Ammon's horn (tissue), 1 donor: ENCODE results near the gene LGALS16.
"Not testable (repeated sequence)": the region's sequence is repeated elsewhere in the genome, so short reads cannot be mapped to it uniquely, and the experiment has no call there.

Source experiments
- DNase-seq: peaks from one replicate; pipeline ENCODE4 v3.0.0-alpha.2; 2016; ENCODE audit warnings: low spot score

LGALS16 gene

DNA sequence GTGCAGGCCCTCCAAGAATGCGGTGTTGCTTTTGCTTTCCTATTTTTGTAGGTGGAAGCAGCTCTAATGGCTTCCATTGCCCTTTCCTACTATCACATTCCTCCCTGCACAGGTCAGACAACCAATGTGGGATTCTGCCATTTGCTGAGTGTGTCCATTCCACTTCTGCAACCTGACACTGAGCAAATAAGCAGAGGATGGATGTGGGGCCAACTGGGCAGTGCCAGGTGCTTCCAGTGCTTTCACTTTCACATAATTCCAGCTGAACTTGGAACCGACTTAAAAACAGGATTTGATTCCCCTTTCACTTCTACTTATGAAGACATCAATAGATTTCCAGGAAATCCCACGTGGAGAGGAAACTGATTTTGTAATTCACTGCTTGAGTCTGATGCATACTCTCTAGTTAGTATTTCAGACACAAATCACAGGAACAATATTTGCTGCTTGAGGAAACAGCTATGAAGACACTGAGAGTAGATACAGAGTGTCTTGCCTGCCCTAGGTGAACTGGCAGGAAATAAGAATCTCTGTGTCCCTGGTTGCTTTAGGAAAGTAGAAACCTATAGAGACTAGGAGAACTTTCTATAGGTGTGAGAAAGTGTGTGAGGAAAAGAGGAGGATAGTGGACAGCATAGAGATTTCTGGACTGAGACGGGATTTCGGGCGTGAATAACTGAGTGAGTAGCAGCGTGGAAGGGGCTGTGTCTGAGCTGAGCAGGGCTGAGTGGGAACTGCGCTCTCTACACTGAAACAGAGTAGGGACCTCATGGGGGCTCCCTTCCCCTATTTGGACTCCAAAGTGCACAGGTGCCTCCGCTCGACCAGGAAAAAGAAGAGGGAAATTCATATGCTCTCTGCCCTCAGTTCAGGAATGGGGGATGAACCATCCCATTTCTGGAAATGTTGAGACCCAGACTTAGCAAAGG is 22.5 kb downstream of the LGALS16 start:
- no peak for DNase-seq

DNA sequence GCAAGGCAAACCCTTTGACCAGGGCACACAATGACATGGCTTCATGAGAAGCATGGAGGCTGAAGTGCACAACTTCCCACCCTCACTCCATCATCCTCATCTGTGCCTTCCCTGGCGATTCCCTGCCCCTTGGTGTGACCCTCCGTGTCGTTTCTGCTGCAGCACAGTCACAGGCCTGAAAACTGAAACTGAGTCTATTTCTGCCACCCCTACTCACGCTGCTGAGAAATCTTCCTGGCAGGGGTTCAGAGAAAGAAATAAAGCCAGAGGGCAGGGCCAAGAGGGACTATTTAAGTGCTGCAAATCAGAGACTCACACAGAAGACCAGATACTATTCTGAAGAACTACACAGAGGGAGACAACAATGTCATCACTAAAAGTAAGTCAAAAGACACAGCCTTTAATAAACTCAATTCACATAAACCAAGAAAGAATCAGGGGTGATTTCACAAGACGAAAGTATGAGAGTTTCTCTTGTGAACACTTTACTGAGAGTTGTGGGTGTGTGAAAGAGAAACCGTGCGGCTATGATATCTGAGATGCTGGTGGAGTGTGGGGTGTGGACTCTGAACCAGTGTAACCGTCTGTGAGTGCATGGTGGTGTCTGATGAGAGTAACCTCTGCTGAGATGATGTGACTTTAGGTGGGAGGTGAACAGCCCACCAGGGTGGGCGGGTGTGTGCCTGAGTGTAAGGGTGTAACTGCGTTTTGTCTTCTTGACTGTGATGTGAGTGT is 23.5 kb downstream of the LGALS16 start:
- DNase-seq = no peak

DNA sequence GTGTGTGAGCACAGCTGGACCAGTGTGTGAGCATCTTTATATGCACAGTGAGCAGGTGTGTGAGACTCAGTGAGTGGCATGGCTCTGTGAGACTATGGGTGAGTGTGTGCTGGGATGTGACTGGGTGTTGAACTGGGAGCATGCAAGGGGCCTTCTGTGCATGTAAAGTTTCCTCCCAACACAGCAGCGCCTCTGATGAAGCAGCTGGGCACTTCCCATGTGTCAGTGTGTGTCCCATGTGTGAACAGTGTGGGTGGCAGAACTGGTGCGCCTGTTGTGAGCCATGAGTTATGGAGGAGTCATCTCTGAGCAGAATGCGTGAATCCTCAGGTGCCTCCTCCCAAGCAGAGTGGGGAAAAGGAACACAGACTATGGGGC is 24.1 kb downstream of the LGALS16 start:
- DNase-seq = no peak

DNA sequence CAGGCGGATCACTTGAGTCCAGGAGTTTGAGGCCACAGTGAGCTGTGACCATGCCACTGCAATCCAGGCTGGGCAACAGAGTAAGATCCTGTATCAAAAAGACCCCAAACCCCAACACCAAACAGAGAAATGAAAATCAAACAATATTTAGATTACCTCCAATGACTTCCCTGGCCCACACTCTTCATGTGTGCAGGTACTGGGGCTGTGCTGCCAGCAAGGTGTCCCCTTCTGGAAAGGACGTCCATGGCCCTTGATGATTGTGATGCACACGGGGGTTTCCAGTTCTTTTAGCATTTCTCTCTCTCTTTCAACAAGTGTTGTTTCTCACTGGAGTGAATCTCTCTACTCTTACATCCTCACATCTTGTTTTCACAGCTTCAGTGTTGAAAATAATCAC is 24.9 kb downstream of the LGALS16 start:
- DNase-seq = no peak

DNA sequence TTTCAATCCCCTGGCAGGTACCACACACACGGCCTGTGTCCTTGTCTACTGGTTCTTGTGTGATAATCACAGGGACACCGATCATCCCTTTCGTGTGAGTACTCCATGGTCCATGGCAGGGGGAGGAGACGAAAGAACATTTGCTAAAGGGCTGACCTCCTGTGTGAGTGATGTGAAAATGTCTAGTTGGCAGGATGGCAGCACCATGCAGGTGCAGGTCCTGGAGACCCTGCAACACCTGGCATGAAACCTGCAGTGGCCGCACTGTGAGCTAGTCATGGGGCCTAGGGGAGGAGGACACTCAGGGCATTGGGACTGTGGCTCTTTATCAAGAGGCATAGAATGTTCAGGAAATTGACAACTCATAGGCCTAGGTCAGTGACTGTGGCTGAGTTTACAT is 25.7 kb downstream of the LGALS16 start:
- DNase-seq = no peak

DNA sequence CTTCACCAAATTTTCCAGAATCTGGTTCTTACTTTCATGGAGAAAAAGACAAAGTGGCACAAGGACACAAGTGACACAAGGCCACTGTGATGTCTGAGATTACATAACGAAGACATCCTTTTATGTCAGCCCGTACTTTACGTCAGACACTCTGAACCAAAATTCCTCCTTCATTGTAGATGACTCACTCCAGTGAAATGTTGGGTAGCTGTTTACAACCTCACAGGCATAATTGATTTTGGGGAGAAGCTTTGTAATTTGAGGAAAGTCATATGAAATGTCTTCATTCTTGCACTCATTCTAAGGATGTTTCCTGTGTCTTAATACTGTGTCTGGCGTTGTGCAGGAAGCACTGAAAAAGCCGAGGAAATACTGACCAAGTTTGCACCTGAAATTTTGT is 28.6 kb downstream of the LGALS16 start:
- DNase-seq = no peak

DNA sequence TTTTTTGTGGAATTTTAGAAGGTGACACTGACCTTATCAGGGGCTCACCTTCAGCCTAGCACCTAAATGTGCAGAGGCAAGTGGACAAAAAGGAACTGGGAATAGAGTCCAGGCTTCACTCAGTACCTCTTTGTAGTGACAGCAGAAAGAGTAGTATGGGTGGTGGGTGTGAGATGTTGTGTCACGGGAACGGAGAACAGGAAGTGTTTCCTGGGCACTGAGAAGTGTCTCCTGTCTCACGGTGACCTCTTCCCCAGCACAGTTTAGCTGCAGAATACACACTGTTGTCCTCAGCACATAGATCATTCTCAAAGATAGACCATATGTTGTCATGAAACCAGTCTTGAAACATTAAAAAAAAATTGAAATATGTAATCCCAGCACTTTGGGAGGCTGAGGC is 31.0 kb downstream of the LGALS16 start:
- DNase-seq = no peak

DNA sequence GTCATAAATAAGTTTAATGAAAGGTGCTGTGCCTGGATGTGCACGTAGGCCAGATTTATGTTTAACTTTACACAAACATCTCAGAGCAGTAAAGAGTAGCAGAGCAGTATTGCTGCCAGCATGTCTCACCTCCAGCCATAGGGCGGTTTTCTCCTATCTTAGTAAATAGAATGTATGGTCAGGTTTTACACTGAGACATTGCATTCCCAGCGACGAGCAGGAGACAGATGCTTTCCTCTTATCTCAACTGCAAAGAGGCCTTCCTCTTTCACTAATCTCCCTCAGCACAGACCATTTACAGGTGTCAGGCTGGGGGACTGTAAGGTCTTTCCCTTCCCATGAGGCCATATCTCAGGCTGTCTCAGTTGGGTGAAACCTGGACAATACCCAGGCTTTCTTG is 32.9 kb downstream of the LGALS16 start:
- not testable (repeated sequence) for DNase-seq

DNA sequence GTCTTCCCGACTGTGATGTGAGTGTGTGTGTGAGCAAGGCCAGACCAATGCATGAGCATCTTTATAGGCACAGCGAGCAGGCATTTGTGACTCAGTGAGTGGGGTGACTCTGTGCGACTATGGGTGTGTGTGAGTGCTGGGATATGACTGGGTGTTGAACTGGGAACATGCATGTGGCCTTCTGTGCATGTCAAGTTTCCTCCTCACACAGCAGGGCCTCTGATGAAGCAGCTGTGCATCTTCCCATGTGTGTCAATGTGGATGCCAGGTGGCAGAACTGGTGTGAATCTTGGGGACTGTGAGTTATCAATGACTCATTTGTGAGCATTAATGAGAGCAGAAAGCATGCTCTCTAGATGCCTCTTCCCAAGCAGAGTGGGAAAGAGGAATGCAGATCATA is 36.5 kb downstream of the LGALS16 start:
- DNase-seq = no peak

DNA sequence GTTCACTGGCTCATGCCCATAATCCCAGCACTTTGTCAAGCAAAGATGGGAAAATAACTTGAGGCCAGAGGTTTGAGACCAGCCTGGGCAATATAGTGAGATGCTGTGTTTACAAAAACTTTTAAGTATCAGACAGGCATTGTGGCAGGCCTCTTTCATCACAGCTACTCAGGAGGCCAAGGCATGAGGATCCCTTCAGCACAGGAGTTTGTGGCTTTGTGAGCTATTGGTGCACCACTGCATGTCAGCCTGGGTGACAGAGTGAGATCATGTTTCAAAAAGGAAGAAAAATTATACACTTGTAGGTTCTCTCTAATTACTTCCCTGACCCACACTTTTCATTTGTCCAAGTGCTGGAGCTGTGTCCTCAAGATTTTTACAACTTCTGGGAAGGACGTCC is 37.1 kb downstream of the LGALS16 start:
- DNase-seq = no peak

DNA sequence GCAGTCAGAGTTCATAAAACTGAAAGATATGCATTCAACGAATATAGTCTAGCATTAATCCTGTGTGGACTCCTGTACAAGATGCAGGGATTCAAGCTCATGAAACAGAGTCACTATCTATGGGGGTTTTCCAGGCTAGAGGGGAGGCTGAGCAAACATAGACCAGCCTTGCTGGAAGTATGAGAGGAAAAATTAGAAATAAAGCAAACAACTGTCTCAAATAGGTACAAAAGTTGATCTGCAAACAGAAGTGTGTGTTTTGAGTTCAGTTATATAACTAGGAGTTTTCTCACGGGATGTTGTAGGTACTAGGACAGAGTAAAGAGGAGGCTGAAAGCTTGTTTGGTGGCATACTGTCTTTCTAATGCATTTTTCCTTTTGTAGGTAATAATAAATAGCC is 40.0 kb downstream of the LGALS16 start:
- DNase-seq = no peak

DNA sequence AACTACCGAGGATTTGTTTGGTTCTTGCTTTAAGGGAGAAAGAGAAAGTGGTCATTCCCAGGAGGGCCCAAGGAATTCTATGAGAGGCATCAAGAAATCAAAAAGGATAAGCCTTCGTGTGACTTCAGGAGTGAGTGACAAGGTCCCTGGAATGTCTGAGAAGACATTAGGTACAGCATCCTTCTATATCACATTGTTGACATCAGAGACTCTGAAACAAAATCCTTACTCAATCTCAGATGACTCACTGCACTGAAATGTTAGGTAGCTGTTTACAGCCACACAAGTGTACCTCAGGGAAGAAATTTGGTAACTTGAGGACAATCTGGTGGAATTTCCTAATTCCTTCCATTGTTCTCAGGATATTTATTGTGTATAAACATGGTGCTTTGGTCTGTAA is 40.7 kb downstream of the LGALS16 start:
- DNase-seq = no peak

DNA sequence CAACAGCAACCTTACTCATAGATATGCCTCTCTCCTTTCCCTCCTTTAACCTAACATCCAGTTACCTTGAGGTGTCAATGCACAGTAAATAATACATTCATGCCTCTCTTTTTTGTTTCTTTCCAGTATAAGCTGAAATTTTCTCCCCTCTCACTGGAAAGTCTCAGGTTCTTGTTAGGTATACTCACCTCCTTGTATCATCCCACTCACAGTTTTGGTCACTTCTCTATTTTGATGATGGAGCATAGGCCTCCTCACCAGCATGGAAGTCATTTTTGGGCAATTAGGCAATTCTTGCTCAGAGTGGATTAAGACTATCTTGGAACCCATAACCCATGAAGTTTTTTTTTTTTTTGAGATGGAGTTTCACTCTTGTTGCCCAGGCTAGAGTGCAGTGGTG is 42.8 kb downstream of the LGALS16 start:
- DNase-seq = no peak

DNA sequence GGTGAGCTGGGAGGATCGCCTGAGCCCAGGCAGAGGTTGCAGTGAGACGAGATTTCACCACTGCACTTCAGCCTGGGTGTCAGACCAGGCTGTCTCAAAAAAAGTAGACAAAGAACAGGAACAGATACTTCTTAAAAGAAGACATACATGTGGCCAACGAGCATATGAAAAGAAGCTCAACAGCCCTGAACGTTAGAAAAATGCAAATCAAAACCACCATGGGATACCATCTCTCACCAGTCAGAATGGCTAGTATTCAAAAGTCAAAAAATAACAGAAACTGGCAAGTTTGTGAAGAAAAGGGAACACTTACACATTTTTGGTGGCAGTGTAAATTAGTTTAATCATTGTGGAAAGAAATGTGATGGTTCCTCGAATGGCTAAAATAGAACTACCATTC is 45.6 kb downstream of the LGALS16 start:
- DNase-seq = no peak

DNA sequence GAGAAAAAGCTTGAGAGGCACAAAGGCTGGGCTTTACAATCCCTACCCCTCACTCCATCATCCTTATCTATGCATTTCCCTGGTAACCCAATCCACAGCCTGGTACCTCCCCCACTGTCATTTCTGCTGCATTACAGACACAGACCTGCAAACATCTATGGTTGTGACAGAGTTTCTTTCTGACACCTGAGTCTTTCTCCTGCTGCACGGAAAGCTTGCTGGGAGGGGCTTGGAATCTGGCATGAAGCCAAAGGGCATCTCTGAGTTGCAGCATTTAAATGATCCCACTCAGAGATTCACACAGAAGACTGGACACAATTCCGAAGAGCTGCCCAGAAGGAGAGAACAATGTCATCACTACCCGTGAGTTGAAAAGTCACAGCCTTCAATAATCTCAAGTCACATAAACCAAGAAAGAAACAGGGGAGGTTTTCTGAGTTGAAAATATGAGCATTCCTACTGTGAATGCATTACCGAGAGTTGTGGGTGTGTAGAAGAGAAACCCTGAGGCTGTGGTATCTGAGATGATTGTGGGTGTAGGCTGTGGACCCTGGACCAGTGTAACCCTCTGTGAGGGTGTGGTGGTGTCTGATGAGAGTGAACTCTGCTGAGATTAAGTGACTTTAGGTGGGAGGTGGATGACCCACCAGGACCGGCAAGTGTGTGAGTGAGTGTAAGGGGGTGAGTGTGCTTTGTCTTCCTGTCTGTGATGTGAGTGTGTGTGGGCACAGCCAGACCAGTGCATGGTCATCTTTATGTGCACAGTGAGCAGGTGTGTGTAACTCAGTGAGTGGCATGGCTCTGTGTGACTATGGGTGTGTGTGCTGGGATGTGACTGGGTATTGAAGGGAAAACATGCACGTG is 48.7 kb downstream of the LGALS16 start, which contains the start of gene LGALS14:
Gene LGALS14 (plus strand): TSS at position 301 of the 864 bp plus-strand sequence. CDS start 48 bp downstream, at position 349.
- DNase-seq = no peak

DNA sequence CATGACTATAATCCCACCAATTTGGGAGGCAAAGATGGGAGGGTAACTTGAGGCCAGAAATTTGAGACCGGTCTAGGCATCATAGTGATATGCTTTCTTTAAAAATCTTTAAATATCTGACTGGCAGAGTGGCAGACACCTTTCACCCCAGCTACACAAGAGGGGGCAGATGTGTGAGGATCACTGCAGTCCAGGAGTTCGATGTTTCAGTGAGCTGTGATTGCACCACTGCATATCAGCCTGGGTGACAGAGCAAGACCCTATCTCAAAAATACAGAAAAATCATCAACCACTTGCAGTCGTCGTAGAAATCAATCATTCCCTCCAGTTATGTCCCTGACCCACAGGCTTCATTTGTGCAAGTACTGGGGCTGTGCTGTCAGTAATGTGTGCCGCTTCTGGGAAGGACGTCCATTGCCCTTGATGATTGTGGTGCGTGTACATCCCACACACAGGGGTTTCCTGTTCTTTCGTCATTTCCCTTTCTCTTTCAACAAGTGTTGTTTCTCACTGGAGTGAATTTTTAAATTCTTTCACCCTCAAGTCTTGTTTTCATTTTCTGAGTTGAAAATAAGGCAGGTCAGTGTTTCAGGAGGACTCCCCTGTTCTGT is 50.0 kb downstream of the LGALS16 start:
- no peak for DNase-seq

DNA sequence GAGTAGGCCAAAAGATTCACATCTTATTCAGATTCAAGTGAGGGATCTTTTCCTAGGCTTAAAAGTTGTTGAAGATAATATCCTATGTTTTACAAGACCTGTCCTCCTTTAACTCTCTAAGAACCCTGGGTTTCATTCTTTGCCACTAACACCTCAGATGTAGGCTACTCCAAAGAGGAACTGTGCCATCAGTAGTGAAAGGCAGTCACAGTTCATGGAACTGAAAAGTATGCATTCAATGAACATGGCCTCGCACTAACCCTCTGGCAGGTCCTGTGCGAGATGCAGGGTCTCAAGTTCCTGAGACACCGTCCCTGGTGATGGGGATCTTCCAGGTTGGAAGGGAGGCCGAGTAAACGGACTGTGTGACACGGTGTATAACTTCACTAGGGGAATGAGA is 52.9 kb downstream of the LGALS16 start:
- no peak for DNase-seq

DNA sequence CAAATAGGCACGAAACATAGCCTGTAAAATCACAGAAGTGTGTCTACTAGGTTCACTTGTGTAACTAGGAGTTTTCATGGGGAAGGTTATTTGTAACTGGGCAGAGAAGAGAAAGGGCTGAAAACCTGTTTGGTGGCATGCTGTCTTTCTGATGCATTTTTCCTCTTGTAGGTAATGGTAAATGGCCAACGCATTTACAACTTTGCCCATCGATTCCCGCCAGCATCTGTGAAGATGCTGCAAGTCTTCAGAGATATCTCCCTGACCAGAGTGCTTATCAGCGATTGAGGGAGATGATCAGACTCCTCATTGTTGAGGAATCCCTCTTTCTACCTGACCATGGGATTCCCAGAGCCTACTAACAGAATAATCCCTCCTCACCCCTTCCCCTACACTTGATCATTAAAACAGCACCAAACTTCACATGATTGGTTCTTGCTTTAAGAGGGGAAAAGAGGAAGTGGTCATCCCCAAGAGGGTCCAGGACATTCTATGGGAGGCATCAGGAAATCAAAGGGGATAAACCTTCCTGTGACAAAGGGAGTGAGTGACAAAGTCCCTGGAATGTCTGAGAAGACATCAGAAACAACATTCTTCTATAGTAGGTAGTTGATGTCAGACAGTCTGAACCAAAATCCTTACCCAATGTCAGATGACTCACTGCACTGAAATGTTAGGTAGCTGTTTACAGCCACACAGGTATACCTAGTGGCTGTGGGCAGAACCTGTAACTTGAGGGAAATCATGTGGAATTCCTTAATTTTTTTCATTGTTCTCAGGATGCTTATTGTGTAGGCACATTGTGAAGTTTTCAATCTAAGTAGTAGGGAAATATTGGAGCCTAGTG is 53.5 kb downstream of the LGALS16 start:
- no peak for DNase-seq
